ENCODE data around the gene SLC30A5. TPM values are rescaled to one million over a fixed set of nuclear protein-coding genes. Genes with fewer than 3 reads are reported as not detected.
"Not testable (repeated sequence)": the region's sequence is repeated elsewhere in the genome, so short reads cannot be mapped to it uniquely, and the experiment has no call there.

The SLC30A5 gene
- total RNA-seq, 1 donor from 2014 or later, result 58.8 TPM

DNA sequence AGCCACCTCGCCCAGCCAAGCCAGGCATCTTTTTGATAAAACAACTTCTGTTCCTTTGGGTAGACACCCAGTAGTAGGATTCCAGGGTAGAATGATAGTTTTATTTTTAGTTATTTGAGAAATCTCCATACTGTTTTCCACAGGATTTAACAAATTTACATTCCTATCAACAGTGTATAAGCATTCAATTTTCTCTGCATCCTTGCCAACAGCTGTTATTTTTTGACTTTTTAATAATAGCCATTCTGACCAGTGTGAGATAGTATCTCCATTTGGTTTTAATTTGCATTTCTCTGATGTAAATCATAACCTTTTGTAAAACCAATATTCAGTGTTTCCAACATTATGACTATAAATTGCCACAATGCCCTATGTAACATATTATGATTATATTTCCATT lies 45.0 kb downstream of the SLC30A5 start:
- no peak for FAIRE-seq

GRCh38 chr5:69140239-69140638 lies 46.4 kb downstream of the SLC30A5 start:
- H3K79me2 ChIP-seq (ENCODE audit: insufficient read depth, low read length); H3K27me3 ChIP-seq (ENCODE audit: insufficient read depth, low read length); H3K27me3 Mint-ChIP-seq (ENCODE audit: low read depth, unreplicated experiment); H3K4me2 ChIP-seq (ENCODE audit: low read length); FAIRE-seq; H3K36me3 ChIP-seq (ENCODE audit: insufficient read depth, low read length); H3K4me3 Mint-ChIP-seq (ENCODE audit: unreplicated experiment); H3K9me3 Mint-ChIP-seq (ENCODE audit: unreplicated experiment); H3K9me3 ChIP-seq (ENCODE audit: insufficient read depth, low read depth, low read length); H3K4me3 ChIP-seq (ENCODE audit: insufficient read depth, low read depth, low read length); H3K9ac ChIP-seq (ENCODE audit: low read length); H4K20me1 ChIP-seq (ENCODE audit: insufficient read depth, low read length); H2AFZ ChIP-seq (ENCODE audit: low read depth, low read length); DNase-seq (ENCODE audit: low read depth); H3K27ac Mint-ChIP-seq (ENCODE audit: unreplicated experiment); H3K27ac ChIP-seq (ENCODE audit: low read depth, low read length); H3K4me1 Mint-ChIP-seq (ENCODE audit: low read depth, unreplicated experiment); H3K4me1 ChIP-seq (ENCODE audit: insufficient read depth, low read length): not testable (repeated sequence)
- peaks cover 11% of the 10 kb centered on the region for H3K36me3 Mint-ChIP-seq (ENCODE audit: low read depth, unreplicated experiment)

More for the DNA sequence above, 45.0 kb downstream of the SLC30A5 start:
- Histone ChIP-seq H4K20me1 (ENCODE audit: insufficient read depth, low read length) (no peaks in the 10 kb centered on the region), H3K79me2 (ENCODE audit: insufficient read depth, low read length) (no peaks in the 10 kb centered on the region), H3K27ac (ENCODE audit: low read depth, low read length) (no peak overlapping the region), H3K4me3 (ENCODE audit: insufficient read depth, low read depth, low read length) (no peak overlapping the region), H3K9me3 (ENCODE audit: insufficient read depth, low read depth, low read length) (no peaks in the 10 kb centered on the region), H3K27me3 (ENCODE audit: insufficient read depth, low read length) (no peaks in the 10 kb centered on the region), H3K4me2 (ENCODE audit: low read length) (no peak overlapping the region), H3K4me1 (ENCODE audit: insufficient read depth, low read length) (no peaks in the 10 kb centered on the region), H2AFZ (ENCODE audit: low read depth, low read length) (no peak overlapping the region), H3K9ac (ENCODE audit: low read length) (no peak overlapping the region), H3K36me3 (ENCODE audit: insufficient read depth, low read length) (no peaks in the 10 kb centered on the region)
- Mint-ChIP-seq H3K27me3 (ENCODE audit: low read depth, unreplicated experiment) (no peaks in the 10 kb centered on the region), H3K4me1 (ENCODE audit: low read depth, unreplicated experiment) (no peaks in the 10 kb centered on the region), H3K4me3 (ENCODE audit: unreplicated experiment) (no peak overlapping the region), H3K36me3 (ENCODE audit: low read depth, unreplicated experiment) (peaks cover 12% of the 10 kb centered on the region), H3K9me3 (ENCODE audit: unreplicated experiment) (peaks cover 7% of the 10 kb centered on the region), H3K27ac (ENCODE audit: unreplicated experiment) (no peak overlapping the region)
- TF ChIP-seq CTCF (IDR thresholded peaks at IDR 0.05; ENCODE audit: insufficient read depth, low read depth, low read length) (no peak), EZH2 (IDR thresholded peaks at IDR 0.05; ENCODE audit: insufficient read depth, low read length) (no peak)
- no peak for DNase-seq (ENCODE audit: low read depth)

DNA sequence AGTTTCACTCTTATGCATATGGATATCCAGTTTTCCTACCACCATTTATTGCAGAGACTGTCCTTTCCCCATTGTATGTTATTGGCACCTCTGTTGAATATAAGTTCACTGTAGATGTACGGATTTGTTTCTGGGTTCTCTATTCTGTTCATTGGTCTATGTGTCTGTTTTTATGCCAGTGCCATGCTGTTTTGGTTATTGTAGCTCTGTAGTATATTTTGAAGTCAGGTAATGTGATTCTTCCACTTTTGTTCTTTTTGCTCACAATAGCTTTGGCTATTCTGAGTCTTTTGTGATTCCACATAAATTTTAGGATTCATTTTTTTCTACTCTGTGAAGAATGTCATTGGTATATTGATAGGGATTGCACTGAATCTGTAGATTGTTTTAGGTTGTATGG lies 47.0 kb downstream of the SLC30A5 start:
- H3K9ac ChIP-seq (ENCODE audit: low read length), result no peak overlapping the region
- H3K9me3 ChIP-seq (ENCODE audit: insufficient read depth, low read depth, low read length), result no peaks in the 10 kb centered on the region
- H3K9me3 Mint-ChIP-seq (ENCODE audit: unreplicated experiment), result peaks cover 7% of the 10 kb centered on the region
- no peaks in the 10 kb centered on the region for H3K36me3 ChIP-seq (ENCODE audit: insufficient read depth, low read length)
- no peaks in the 10 kb centered on the region for H3K79me2 ChIP-seq (ENCODE audit: insufficient read depth, low read length)
- no peak overlapping the region for H3K27ac ChIP-seq (ENCODE audit: low read depth, low read length)
- no peaks in the 10 kb centered on the region for H4K20me1 ChIP-seq (ENCODE audit: insufficient read depth, low read length)
- no peak overlapping the region for H3K4me3 ChIP-seq (ENCODE audit: insufficient read depth, low read depth, low read length)
- no peak for FAIRE-seq
- no peak overlapping the region for H3K27ac Mint-ChIP-seq (ENCODE audit: unreplicated experiment)
- H3K27me3 Mint-ChIP-seq (ENCODE audit: low read depth, unreplicated experiment), result no peaks in the 10 kb centered on the region
- H3K4me1 Mint-ChIP-seq (ENCODE audit: low read depth, unreplicated experiment), result no peaks in the 10 kb centered on the region
- no peaks in the 10 kb centered on the region for H3K27me3 ChIP-seq (ENCODE audit: insufficient read depth, low read length)
- H3K4me1 ChIP-seq (ENCODE audit: insufficient read depth, low read length), result no peaks in the 10 kb centered on the region
- peaks cover 9% of the 10 kb centered on the region for H3K36me3 Mint-ChIP-seq (ENCODE audit: low read depth, unreplicated experiment)
- no peak for DNase-seq (ENCODE audit: low read depth)
- TF ChIP-seq CTCF (IDR thresholded peaks at IDR 0.05; ENCODE audit: insufficient read depth, low read depth, low read length) (no peak), EZH2 (IDR thresholded peaks at IDR 0.05; ENCODE audit: insufficient read depth, low read length) (no peak)
- no peak overlapping the region for H3K4me3 Mint-ChIP-seq (ENCODE audit: unreplicated experiment)
- H3K4me2 ChIP-seq (ENCODE audit: low read length), result no peak overlapping the region
- no peak overlapping the region for H2AFZ ChIP-seq (ENCODE audit: low read depth, low read length)

DNA sequence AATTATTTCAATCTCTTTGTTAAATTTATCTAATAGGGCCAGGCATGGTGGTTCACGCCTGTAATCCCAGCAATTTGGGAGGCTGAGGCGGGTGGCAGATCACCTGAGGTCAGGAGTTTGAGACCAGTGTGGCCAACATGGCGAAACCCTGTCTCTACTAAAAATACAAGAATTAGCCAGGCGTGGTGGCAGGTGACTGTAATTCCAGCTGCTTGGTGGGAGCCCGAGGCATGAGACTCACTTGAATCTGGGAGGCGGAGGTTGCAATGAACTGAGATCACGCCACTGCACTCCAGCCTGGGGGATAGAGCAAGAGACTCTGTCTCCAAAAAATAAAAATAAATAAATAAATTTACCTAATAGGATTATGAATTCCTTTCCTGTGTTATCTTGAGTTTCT lies 54.8 kb downstream of the SLC30A5 start:
- not testable (repeated sequence) for H3K27me3 Mint-ChIP-seq (ENCODE audit: low read depth, unreplicated experiment); H3K36me3 ChIP-seq (ENCODE audit: insufficient read depth, low read length); H3K4me1 ChIP-seq (ENCODE audit: insufficient read depth, low read length); H3K9me3 Mint-ChIP-seq (ENCODE audit: unreplicated experiment); H3K9ac ChIP-seq (ENCODE audit: low read length); H3K4me3 Mint-ChIP-seq (ENCODE audit: unreplicated experiment); H3K79me2 ChIP-seq (ENCODE audit: insufficient read depth, low read length); H3K4me1 Mint-ChIP-seq (ENCODE audit: low read depth, unreplicated experiment); H4K20me1 ChIP-seq (ENCODE audit: insufficient read depth, low read length); DNase-seq (ENCODE audit: low read depth); H3K27me3 ChIP-seq (ENCODE audit: insufficient read depth, low read length); H3K27ac ChIP-seq (ENCODE audit: low read depth, low read length); H3K4me3 ChIP-seq (ENCODE audit: insufficient read depth, low read depth, low read length); H3K4me2 ChIP-seq (ENCODE audit: low read length); FAIRE-seq; H3K36me3 Mint-ChIP-seq (ENCODE audit: low read depth, unreplicated experiment); H3K27ac Mint-ChIP-seq (ENCODE audit: unreplicated experiment); H2AFZ ChIP-seq (ENCODE audit: low read depth, low read length); H3K9me3 ChIP-seq (ENCODE audit: insufficient read depth, low read depth, low read length)

Data from astrocyte (in vitro differentiated cells and primary cell).